Tibial nerve (tissue), 4 donors: ENCODE results near the gene RNF20.

Experiments
- CTCF ChIP-seq, 5 experiments: fragments of 200-600 bp in 3 of 5; fragments of 450-650 bp in 2 of 5; sonication (generic) in 3 of 5; IDR thresholded peaks; one replicate each; pipeline ENCODE4 v1.5.1; 2016 to 2019; ENCODE audit warnings: antibody characterized with exemption in 5 of 5, mild to moderate bottlenecking in 3 of 5, moderate library complexity in 2 of 5
- EP300 ChIP-seq, 2 donors: sonication (generic); formaldehyde crosslinking; IDR thresholded peaks; one replicate each; pipeline ENCODE4 v1.6.1; 2017; ENCODE audit warnings: antibody characterized with exemption in 2 of 2, mild to moderate bottlenecking in 1 of 2
- POLR2A ChIP-seq, 2 donors: fragments of 450-650 bp; IDR thresholded peaks; one replicate each; pipeline ENCODE4 v1.6.1; 2017; ENCODE audit warnings: antibody characterized with exemption in 2 of 2, mild to moderate bottlenecking in 2 of 2, moderate library complexity in 2 of 2

GRCh38 chr9:101530076-101530711 lies 3.5 kb upstream of the RNF20 start:
- TF ChIP-seq CTCF (IDR thresholded peaks at IDR 0.05) (peak; percentile 68 to 84 (median 75)), EP300 (IDR thresholded peaks at IDR 0.05) (no peak), POLR2A (IDR thresholded peaks at IDR 0.05) (no peak)
